Lower lobe of right lung (tissue), 2 donors: ENCODE data around the gene ENTPD2. TPM values are rescaled to one million over a fixed set of nuclear protein-coding genes. Genes with fewer than 3 reads are reported as not detected.
A peak's percentile ranks its signal among the peaks of the same experiment; 100 is the strongest.

Experiments
- ATAC-seq, 2 donors: fragments of 200-7000 bp; cut with Tn5 transposase; one replicate each; pipeline ENCODE4 v1.9.1; 2020 to 2022; ENCODE audit warnings: mild to moderate bottlenecking in 2 of 2, moderate library complexity in 2 of 2
- DNase-seq: peaks from one replicate; pipeline ENCODE4 v3.0.0-alpha.2; 2020
- H3K27ac ChIP-seq: fragments of 200-600 bp; one replicate; pipeline ENCODE4 v1.8.0; 2022
- H3K27me3 ChIP-seq: fragments of 200-600 bp; one replicate; pipeline ENCODE4 v1.8.0; 2022; ENCODE audit warnings: low read depth
- H3K36me3 ChIP-seq: fragments of 200-600 bp; one replicate; pipeline ENCODE4 v1.8.0; 2022; ENCODE audit warnings: mild to moderate bottlenecking
- H3K4me1 ChIP-seq: fragments of 200-600 bp; one replicate; pipeline ENCODE4 v1.8.0; 2022
- H3K4me3 ChIP-seq: fragments of 200-600 bp; one replicate; pipeline ENCODE4 v1.8.0; 2022; ENCODE audit warnings: mild to moderate bottlenecking
- H3K9me3 ChIP-seq: fragments of 200-600 bp; one replicate; pipeline ENCODE4 v1.8.0; 2022
- intact Hi-C: fragments of 100-400 bp; cut with DNase I; formaldehyde crosslinking; loops from one replicate; pipeline ENCODE4 v1.11.0; 2022
- total RNA-seq: library from RNA; stranded (reverse); fragmentation: NEBNext Ultra II Directional; extraction: Animal tissue kit (Norgen Biotek cat#: 25700); gene quantifications from one replicate; pipeline ENCODE4 v1.2.1, GENCODE V29; 2021
- TF ChIP-seq, protein P1 (sequence below): fragments of 200-600 bp; IDR thresholded peaks from one replicate; pipeline ENCODE4 v1.8.0; 2022; ENCODE audit warnings: antibody characterized with exemption, mild to moderate bottlenecking
- donor health status: DM: no; HTN: yes; CAD: no; lungs with severe emphysema.

The ENTPD2 gene
- total RNA-seq, 1 donor from 2014 or later: 0.62 TPM

DNA sequence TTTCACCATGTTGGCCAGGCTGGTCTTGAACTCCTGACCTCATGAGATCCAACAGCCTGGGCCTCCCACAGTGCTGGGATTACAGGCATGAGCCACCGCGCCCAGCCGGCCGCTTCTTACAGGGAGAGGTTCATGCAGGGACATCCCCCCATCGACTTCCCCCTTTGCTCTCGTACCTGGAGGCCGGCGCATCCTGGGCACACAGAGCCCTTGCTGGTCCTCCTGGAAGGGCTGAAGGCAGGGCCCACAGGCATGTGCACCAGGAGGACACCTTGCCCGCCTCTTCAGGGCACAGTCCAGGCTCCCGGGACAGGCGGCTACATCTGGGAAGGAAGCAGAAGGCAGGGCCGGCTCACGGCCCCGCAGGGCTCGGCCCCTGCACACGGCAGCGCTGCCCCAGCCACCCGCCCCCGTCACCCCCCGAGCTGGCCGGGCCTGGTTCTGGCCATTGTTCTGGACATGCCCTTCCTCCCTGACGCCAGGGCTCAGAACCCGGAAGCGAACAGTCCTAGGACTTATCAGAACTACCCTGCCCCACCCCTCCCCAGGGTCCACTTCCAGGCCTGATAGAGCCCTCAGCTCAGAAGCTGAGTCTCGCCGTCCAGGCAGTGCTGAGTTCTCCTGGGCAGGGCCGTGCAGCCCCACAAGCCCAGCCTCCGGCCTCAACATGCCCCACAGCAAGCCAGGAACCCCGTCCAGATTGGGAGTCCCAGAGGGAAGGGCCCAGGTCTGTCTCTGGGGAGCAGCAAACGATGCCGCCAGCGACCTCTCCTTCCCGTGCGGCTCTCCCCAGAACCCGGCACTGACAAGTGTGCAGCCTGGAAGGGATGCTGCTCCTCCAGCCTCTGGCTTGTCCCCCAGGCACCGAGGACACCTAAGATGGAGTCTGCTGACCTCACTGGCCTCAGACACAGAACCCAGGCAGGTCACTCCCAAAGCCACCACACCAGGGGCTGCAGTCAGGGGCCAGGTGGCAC, 10.8 kb downstream of the ENTPD2 start:
- H3K27me3 ChIP-seq: peaks cover 45% of the 10 kb centered on the region
- ATAC-seq (peak in 1 of 2 donors; percentile 6), DNase-seq (no peak)
- no peaks in the 10 kb centered on the region for H3K9me3 ChIP-seq
- TF ChIP-seq, protein P1, sequence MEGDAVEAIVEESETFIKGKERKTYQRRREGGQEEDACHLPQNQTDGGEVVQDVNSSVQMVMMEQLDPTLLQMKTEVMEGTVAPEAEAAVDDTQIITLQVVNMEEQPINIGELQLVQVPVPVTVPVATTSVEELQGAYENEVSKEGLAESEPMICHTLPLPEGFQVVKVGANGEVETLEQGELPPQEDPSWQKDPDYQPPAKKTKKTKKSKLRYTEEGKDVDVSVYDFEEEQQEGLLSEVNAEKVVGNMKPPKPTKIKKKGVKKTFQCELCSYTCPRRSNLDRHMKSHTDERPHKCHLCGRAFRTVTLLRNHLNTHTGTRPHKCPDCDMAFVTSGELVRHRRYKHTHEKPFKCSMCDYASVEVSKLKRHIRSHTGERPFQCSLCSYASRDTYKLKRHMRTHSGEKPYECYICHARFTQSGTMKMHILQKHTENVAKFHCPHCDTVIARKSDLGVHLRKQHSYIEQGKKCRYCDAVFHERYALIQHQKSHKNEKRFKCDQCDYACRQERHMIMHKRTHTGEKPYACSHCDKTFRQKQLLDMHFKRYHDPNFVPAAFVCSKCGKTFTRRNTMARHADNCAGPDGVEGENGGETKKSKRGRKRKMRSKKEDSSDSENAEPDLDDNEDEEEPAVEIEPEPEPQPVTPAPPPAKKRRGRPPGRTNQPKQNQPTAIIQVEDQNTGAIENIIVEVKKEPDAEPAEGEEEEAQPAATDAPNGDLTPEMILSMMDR: no peak
- peak overlapping the region; percentile 78 for H3K27ac ChIP-seq
- H3K4me3 ChIP-seq: peak overlapping the region; percentile 67
- H3K4me1 ChIP-seq: peaks cover 45% of the 10 kb centered on the region
- peaks cover 19% of the 10 kb centered on the region for H3K36me3 ChIP-seq
- intact Hi-C loops: no loop called here

DNA sequence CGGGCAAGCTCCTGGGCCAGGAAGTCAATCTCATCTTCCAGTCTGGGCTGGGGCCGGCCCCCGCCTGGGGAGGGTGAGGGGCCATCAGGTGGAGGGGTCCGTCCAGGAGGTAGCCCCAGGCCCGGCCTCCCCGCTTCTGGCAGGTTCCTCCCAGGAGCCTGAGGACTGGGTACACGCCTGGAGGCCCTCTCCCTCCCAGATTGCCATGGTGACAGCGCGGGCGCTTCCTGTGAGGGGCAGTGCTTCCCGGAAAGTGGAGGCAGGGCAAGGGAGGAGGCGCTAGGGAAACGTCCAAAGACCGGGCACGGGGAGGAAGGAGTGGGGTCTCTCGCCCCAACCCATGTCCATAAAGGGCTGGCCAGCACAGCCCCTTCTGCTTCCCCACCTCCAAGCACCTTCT, 12.7 kb downstream of the ENTPD2 start:
- H3K27ac ChIP-seq: peak overlapping the region; percentile 46
- H3K4me3 ChIP-seq: peak overlapping the region; percentile 25
- TF ChIP-seq, protein P1: no peak
- peaks cover 38% of the 10 kb centered on the region for H3K4me1 ChIP-seq
- no peaks in the 10 kb centered on the region for H3K9me3 ChIP-seq
- peaks cover 19% of the 10 kb centered on the region for H3K36me3 ChIP-seq
- ATAC-seq (peak in 1 of 2 donors; percentile 17), DNase-seq (no peak)
- peaks cover 26% of the 10 kb centered on the region for H3K27me3 ChIP-seq
- intact Hi-C loops: no loop called here

DNA sequence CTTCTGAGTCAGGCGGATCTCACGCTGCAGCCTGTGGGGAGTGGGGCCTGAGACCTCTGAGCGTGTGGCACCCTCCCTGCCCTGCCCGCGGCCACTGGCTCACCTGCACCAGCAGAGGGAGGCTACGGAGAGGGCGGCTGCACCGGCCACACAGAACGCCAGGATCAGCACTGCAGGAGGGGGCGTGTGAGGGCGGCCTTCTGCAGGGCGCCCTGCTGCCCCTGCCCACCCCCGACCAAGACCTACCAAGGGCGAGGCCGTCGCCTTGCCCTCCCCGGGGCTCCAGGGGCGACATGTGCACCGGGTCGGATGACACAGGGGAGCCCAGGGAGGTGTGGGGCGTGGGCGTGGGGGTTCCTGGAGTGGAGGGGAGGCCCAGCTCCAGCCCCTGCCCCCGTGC, 13.3 kb downstream of the ENTPD2 start:
- H3K4me3 ChIP-seq: peak overlapping the region; percentile 25
- TF ChIP-seq, protein P1: no peak
- H3K9me3 ChIP-seq: no peaks in the 10 kb centered on the region
- H3K36me3 ChIP-seq: peaks cover 19% of the 10 kb centered on the region
- peaks cover 38% of the 10 kb centered on the region for H3K4me1 ChIP-seq
- ATAC-seq (no peak), DNase-seq (no peak)
- H3K27me3 ChIP-seq: peaks cover 23% of the 10 kb centered on the region
- intact Hi-C loops: no loop called here
- H3K27ac ChIP-seq: peak overlapping the region; percentile 46

DNA sequence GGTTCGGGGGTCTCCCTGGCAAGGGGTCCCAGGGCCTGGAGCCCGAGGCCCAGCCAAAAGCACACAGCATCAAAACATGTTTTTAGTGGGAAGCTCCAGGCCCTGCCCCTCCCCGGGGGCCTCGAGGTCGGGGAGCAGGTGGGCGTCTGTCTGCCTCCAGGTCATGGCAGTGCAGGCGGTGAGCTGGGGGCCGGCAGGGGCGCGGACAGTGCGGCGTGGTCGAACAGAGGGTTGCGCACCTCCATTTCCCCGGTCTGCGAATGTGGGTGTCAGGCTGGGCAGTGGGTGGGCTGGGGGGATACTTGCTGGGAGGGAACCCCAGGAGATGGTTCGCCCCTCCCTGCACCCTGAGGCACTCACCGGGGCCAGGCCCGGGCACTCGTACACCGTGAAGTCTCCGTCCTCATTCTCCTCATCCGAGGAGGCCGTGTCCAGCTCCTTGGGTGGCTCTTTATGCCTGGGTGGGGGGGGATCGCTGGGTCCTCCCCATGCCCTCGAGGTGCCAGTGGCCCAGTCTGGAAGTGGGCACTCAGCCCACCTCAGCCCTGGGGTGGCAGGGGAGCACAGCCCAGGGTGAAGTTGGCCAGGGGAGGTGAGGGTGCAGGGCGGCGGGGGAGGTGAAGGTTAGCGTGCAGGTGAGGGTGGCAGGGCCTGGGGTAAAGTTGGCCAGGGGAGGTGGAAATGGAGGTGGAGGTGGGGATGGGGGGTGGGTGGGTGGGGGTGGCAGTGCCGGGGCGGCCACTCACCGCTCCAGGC, 14.1 kb downstream of the ENTPD2 start:
- Histone ChIP-seq H3K4me3 (no peak overlapping the region), H3K4me1 (peaks cover 39% of the 10 kb centered on the region), H3K9me3 (no peaks in the 10 kb centered on the region), H3K36me3 (peaks cover 19% of the 10 kb centered on the region), H3K27me3 (peaks cover 16% of the 10 kb centered on the region), H3K27ac (no peak overlapping the region)
- intact Hi-C loops: no loop called here
- TF ChIP-seq, protein P1: no peak
- ATAC-seq: no peak
- no peak for DNase-seq

DNA sequence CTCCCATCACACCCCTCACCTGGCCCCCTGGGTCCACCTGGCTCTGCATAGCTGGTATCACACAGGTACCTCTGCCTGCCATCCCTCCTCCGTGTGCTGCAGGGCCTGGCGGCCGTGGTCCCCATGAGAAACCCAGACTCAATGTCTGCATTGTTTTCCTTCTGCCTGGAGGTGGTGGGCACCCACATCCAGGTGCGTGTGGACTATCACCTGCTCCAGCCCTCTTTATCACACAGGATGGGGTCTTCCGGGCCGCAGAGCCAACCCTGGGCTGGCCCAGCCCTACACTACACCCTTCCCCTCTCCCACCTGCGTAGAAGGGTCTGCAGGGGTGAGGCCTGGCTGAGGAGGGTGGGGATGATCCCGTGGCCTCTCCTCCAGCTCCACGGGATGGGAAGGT, 14.9 kb downstream of the ENTPD2 start:
- intact Hi-C loops: no loop called here
- no peak for DNase-seq
- TF ChIP-seq, protein P1: no peak
- Histone ChIP-seq H3K27ac (no peak overlapping the region), H3K27me3 (peaks cover 8% of the 10 kb centered on the region), H3K9me3 (no peaks in the 10 kb centered on the region), H3K36me3 (peaks cover 19% of the 10 kb centered on the region), H3K4me1 (peaks cover 36% of the 10 kb centered on the region), H3K4me3 (no peak overlapping the region)
- no peak for ATAC-seq
